Gastroesophageal sphincter (tissue), 3 donors: ENCODE measurements around the gene ITGAX.

Experiments used
- CTCF ChIP-seq, 4 experiments: fragments of 200-600 bp in 2 of 4; fragments of 450-650 bp in 2 of 4; sonication (generic) in 1 of 4; IDR thresholded peaks; one replicate each; pipeline ENCODE4 v1.5.1; 2017 to 2019; ENCODE audit warnings: antibody characterized with exemption in 4 of 4, mild to moderate bottlenecking in 2 of 4, moderate library complexity in 2 of 4
- POLR2AphosphoS5 ChIP-seq: sonication (generic); formaldehyde crosslinking; IDR thresholded peaks from one replicate; pipeline ENCODE4 v1.6.1; 2017; ENCODE audit warnings: antibody characterized with exemption

GRCh38 chr16:31373235-31373634 lies 18.3 kb downstream of the ITGAX start:
- TF ChIP-seq POLR2AphosphoS5 (no peak), CTCF (IDR thresholded peaks at IDR 0.05) (no peak)
